ENCODE results near the gene RSRC2.
"Not testable (repeated sequence)": the region's sequence is repeated elsewhere in the genome, so short reads cannot be mapped to it uniquely, and the experiment has no call there.

DNA sequence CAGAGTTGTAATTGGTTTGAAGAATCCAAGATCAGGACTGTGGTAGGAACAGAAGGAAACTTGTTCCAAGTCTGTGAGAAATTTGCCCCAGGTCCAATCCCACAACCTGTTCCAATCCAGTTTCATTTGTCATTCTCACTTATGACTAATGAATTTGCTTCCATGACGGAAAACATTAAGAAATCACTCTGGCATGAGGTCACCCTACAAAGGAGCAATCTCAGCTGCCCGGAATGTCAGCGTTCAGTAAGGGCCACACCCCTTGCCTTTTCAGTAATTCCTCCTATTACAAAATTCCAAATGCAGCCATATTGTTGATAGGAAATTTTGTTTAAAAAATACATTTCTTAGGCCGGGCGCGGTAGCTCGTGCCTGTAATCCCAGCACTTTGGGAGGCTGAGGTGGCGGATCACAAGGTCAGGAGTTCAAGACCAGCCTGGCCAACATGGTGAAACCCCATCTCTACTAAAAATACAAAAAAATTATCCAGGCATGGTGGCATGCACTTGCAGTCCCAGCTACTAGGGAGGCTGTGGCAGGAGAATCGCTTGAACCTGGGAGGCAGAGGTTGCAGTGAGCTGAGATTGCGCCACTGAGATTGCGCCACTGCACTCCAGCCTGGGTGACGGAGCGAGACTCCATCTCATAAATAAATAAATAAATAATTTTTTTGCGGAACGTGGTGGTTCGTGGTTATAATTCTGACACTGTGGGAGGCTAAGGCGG, 62.3 kb downstream of the RSRC2 start:
- TF ChIP-seq, protein P1, sequence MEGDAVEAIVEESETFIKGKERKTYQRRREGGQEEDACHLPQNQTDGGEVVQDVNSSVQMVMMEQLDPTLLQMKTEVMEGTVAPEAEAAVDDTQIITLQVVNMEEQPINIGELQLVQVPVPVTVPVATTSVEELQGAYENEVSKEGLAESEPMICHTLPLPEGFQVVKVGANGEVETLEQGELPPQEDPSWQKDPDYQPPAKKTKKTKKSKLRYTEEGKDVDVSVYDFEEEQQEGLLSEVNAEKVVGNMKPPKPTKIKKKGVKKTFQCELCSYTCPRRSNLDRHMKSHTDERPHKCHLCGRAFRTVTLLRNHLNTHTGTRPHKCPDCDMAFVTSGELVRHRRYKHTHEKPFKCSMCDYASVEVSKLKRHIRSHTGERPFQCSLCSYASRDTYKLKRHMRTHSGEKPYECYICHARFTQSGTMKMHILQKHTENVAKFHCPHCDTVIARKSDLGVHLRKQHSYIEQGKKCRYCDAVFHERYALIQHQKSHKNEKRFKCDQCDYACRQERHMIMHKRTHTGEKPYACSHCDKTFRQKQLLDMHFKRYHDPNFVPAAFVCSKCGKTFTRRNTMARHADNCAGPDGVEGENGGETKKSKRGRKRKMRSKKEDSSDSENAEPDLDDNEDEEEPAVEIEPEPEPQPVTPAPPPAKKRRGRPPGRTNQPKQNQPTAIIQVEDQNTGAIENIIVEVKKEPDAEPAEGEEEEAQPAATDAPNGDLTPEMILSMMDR (IDR thresholded peaks at IDR 0.05 in 2 of 3, conservative IDR thresholded peaks at IDR 0.05 in 1 of 3; ENCODE audit: borderline replicate concordance in 1 of 3, insufficient read depth in 1 of 3, low read depth in 2 of 3, low read length in 2 of 3), result not testable (repeated sequence)
- TF ChIP-seq, protein P2, sequence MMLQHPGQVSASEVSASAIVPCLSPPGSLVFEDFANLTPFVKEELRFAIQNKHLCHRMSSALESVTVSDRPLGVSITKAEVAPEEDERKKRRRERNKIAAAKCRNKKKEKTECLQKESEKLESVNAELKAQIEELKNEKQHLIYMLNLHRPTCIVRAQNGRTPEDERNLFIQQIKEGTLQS (IDR thresholded peaks at IDR 0.05), result peak; percentile 78
- TF ChIP-seq CEBPB (IDR thresholded peaks at IDR 0.05; ENCODE audit: low read depth) (peak; percentile 92), JUND (IDR thresholded peaks at IDR 0.05) (peak; percentile 74), SIN3A (IDR thresholded peaks at IDR 0.05; ENCODE audit: low read depth) (peak; percentile 72), POLR2AphosphoS5 (IDR thresholded peaks at IDR 0.05; ENCODE audit: low read depth, low read length) (peak; percentile 25; the same call in 1 of the 2 replicates), SP1 (IDR thresholded peaks at IDR 0.05; ENCODE audit: low read depth) (peak; percentile 76)
- TF ChIP-seq ZNF274 (IDR thresholded peaks at IDR 0.05; ENCODE audit: low read depth, low read length); EGR1 (IDR thresholded peaks at IDR 0.05; ENCODE audit: low read depth); POLR2A (IDR thresholded peaks at IDR 0.05; ENCODE audit: borderline replicate concordance, extremely low read depth, insufficient read depth, insufficient read length); EZH2 (IDR thresholded peaks at IDR 0.05): not testable (repeated sequence)
